Activated T-helper 2 cell treated with anti-CD3 and anti-CD28 coated beads, Interferon-gamma antibody, Interleukin-2, Interleukin-4, amounts not matched to agents 10 μg/mL and 5 μg/mL and 100 μg/mL, durations not matched to agents 14 hours and 24 hours and 36 hours (primary cell): ENCODE measurements around the gene INPP1. TPM values are rescaled to one million over a fixed set of nuclear protein-coding genes. Genes with fewer than 3 reads are reported as not detected.
"Not testable (repeated sequence)": the region's sequence is repeated elsewhere in the genome, so short reads cannot be mapped to it uniquely, and the experiment has no call there.

Experiments used
- DNase-seq: peaks from one replicate; pipeline ENCODE4 v3.0.0; 2021; ENCODE audit warnings: low spot score
- H3K27ac Mint-ChIP-seq: one replicate; pipeline ENCODE4 v1.8.0; 2021; ENCODE audit warnings: mixed read lengths
- H3K27me3 Mint-ChIP-seq: one replicate; pipeline ENCODE4 v1.8.0; 2021; ENCODE audit warnings: low read depth, mixed read lengths
- H3K36me3 Mint-ChIP-seq: one replicate; pipeline ENCODE4 v1.8.0; 2021; ENCODE audit warnings: low read depth, mixed read lengths
- H3K4me1 Mint-ChIP-seq: one replicate; pipeline ENCODE4 v1.8.0; 2021; ENCODE audit warnings: low read depth, mixed read lengths
- H3K4me3 Mint-ChIP-seq: one replicate; pipeline ENCODE4 v1.8.0; 2021; ENCODE audit warnings: low read depth, mild to moderate bottlenecking, moderate library complexity, mixed read lengths
- H3K9me3 Mint-ChIP-seq: one replicate; pipeline ENCODE4 v1.8.0; 2021; ENCODE audit warnings: mixed read lengths
- intact Hi-C: fragments of 100-400 bp; cut with micrococcal nuclease; formaldehyde crosslinking; loops from one replicate; pipeline ENCODE4 v1.15.1; 2023
- total RNA-seq: library from RNA; stranded (reverse); gene quantifications from 2 replicates; pipeline ENCODE4 v1.2.3, GENCODE V29; 2022

The INPP1 gene
- total RNA-seq, 1 donor from 2014 or later = 12.8 TPM

GRCh38 chr2:190335584-190335983, 7.8 kb upstream of the INPP1 start:
- H3K27me3 Mint-ChIP-seq = peaks cover 28% of the 10 kb centered on the region
- H3K4me1 Mint-ChIP-seq, H3K27ac Mint-ChIP-seq, H3K9me3 Mint-ChIP-seq, H3K36me3 Mint-ChIP-seq, H3K4me3 Mint-ChIP-seq, intact Hi-C loops, DNase-seq: not testable (repeated sequence)

- peaks cover 23% of the 10 kb centered on the region for H3K27me3 Mint-ChIP-seq
Observed at GRCh38 chr2:190336420-190336819, 7.0 kb upstream of the INPP1 start.

GRCh38 chr2:190338453-190338852, 4.9 kb upstream of the INPP1 start:
- Mint-ChIP-seq H3K9me3 (no peaks in the 10 kb centered on the region), H3K36me3 (no peaks in the 10 kb centered on the region), H3K4me3 (no peak overlapping the region), H3K27ac (no peak overlapping the region), H3K27me3 (peaks cover 18% of the 10 kb centered on the region), H3K4me1 (peaks cover 5% of the 10 kb centered on the region)
- intact Hi-C loops = no loop called here
- DNase-seq = no peak

More at GRCh38 chr2:190336420-190336819, 7.0 kb upstream of the INPP1 start:
- Mint-ChIP-seq H3K4me1 (no peaks in the 10 kb centered on the region), H3K9me3 (no peaks in the 10 kb centered on the region), H3K36me3 (no peaks in the 10 kb centered on the region), H3K4me3 (no peak overlapping the region), H3K27ac (no peak overlapping the region)
- no peak for DNase-seq
- intact Hi-C loops = no loop called here

- peaks cover 14% of the 10 kb centered on the region for H3K27me3 Mint-ChIP-seq
- H3K36me3 Mint-ChIP-seq = peaks cover 1% of the 10 kb centered on the region
- no peaks in the 10 kb centered on the region for H3K9me3 Mint-ChIP-seq
- H3K4me3 Mint-ChIP-seq = no peak overlapping the region
- DNase-seq = no peak
- H3K27ac Mint-ChIP-seq = no peak overlapping the region
- peaks cover 7% of the 10 kb centered on the region for H3K4me1 Mint-ChIP-seq
- intact Hi-C loops = no loop called here
Observed at GRCh38 chr2:190339394-190339793, 4.0 kb upstream of the INPP1 start.

GRCh38 chr2:190340369-190340768, 3.0 kb upstream of the INPP1 start:
- Mint-ChIP-seq H3K4me1 (peaks cover 12% of the 10 kb centered on the region), H3K27ac (no peak overlapping the region), H3K27me3 (peaks cover 13% of the 10 kb centered on the region), H3K4me3 (no peak overlapping the region), H3K9me3 (no peaks in the 10 kb centered on the region), H3K36me3 (peaks cover 3% of the 10 kb centered on the region)
- intact Hi-C loops = no loop called here
- no peak for DNase-seq

- peaks cover 3% of the 10 kb centered on the region for H3K36me3 Mint-ChIP-seq
- peak overlapping the region; percentile 5 for H3K27ac Mint-ChIP-seq
- H3K4me1 Mint-ChIP-seq = peaks cover 17% of the 10 kb centered on the region
- H3K4me3 Mint-ChIP-seq = peak overlapping the region; percentile 85
- DNase-seq = no peak
- intact Hi-C loops = loop anchor here (2.0 kb wide), 1 partner anchor 192 kb away; the partner anchor contains the start of gene NEMP2
- no peaks in the 10 kb centered on the region for H3K9me3 Mint-ChIP-seq
- peaks cover 9% of the 10 kb centered on the region for H3K27me3 Mint-ChIP-seq
Observed at GRCh38 chr2:190342611-190343010, 778 bp upstream of the INPP1 start.

- Mint-ChIP-seq H3K4me1 (peaks cover 17% of the 10 kb centered on the region), H3K36me3 (peaks cover 3% of the 10 kb centered on the region), H3K27me3 (peaks cover 9% of the 10 kb centered on the region), H3K4me3 (peak overlapping the region; percentile 85), H3K27ac (peak overlapping the region; percentile 88), H3K9me3 (no peaks in the 10 kb centered on the region)
- intact Hi-C loops = loop anchor here (2.0 kb wide), 1 partner anchor 192 kb away; the partner anchor contains the start of gene NEMP2
- DNase-seq = no peak
Observed at GRCh38 chr2:190343089-190343535, 277 bp upstream of the INPP1 start.

GRCh38 chr2:190344276-190344827, 963 bp downstream of the INPP1 start:
- Mint-ChIP-seq H3K4me1 (peaks cover 18% of the 10 kb centered on the region), H3K36me3 (peaks cover 3% of the 10 kb centered on the region), H3K4me3 (peak overlapping the region; percentile 88), H3K27ac (peak overlapping the region; percentile 76), H3K9me3 (no peaks in the 10 kb centered on the region), H3K27me3 (peaks cover 6% of the 10 kb centered on the region)
- intact Hi-C loops = loop anchor here (1.0 to 2.0 kb wide), 2 partner anchors 24 to 64 kb away; partner anchors contain the start of gene MFSD6
- DNase-seq = no peak

- H3K27me3 Mint-ChIP-seq = no peaks in the 10 kb centered on the region
Observed at GRCh38 chr2:190350371-190350770, 7.0 kb downstream of the INPP1 start.

GRCh38 chr2:190351955-190352354, 8.6 kb downstream of the INPP1 start:
- H3K9me3 Mint-ChIP-seq = no peaks in the 10 kb centered on the region
- no peak for DNase-seq
- no peaks in the 10 kb centered on the region for H3K36me3 Mint-ChIP-seq
- H3K4me3 Mint-ChIP-seq = no peak overlapping the region
- no peaks in the 10 kb centered on the region for H3K27me3 Mint-ChIP-seq
- H3K27ac Mint-ChIP-seq = no peak overlapping the region
- intact Hi-C loops = no loop called here
- peaks cover 13% of the 10 kb centered on the region for H3K4me1 Mint-ChIP-seq

More at GRCh38 chr2:190350371-190350770, 7.0 kb downstream of the INPP1 start:
- intact Hi-C loops = no loop called here
- Mint-ChIP-seq H3K36me3 (no peaks in the 10 kb centered on the region), H3K4me3 (no peak overlapping the region), H3K9me3 (no peaks in the 10 kb centered on the region), H3K4me1 (peaks cover 18% of the 10 kb centered on the region), H3K27ac (no peak overlapping the region)
- DNase-seq = no peak

- DNase-seq = no peak
- intact Hi-C loops = no loop called here
- Mint-ChIP-seq H3K27ac (no peak overlapping the region), H3K4me3 (no peak overlapping the region), H3K9me3 (no peaks in the 10 kb centered on the region), H3K36me3 (no peaks in the 10 kb centered on the region), H3K27me3 (no peaks in the 10 kb centered on the region), H3K4me1 (peaks cover 13% of the 10 kb centered on the region)
Observed at GRCh38 chr2:190352668-190353536, 9.5 kb downstream of the INPP1 start.

GRCh38 chr2:190353537-190353899, 10.1 kb downstream of the INPP1 start:
- intact Hi-C loops = no loop called here
- no peak for DNase-seq
- H3K27ac Mint-ChIP-seq = no peak overlapping the region

More at GRCh38 chr2:190353537-190353899, 10.1 kb downstream of the INPP1 start:
- Mint-ChIP-seq H3K4me1 (peaks cover 12% of the 10 kb centered on the region), H3K36me3 (no peaks in the 10 kb centered on the region), H3K9me3 (no peaks in the 10 kb centered on the region), H3K27me3 (no peaks in the 10 kb centered on the region), H3K4me3 (no peak overlapping the region)
